ENCODE measurements around the gene TMEM9. TPM values are rescaled to one million over a fixed set of nuclear protein-coding genes. Genes with fewer than 3 reads are reported as not detected.

TMEM9 gene
- total RNA-seq (2014; rRNA removed; shearing (Covaris generic)) (35.3 and 35.9 TPM in 2 replicates), total RNA-seq (2022) (24.8 and 28.5 TPM in 2 replicates), Bru-seq, nascent RNA (percentile 52 among the genes with signal in this experiment), BruChase-seq, experiment 1, labeled RNA remaining after a 6-hour chase (percentile 43 among the genes with signal in this experiment), BruChase-seq, experiment 2, labeled RNA remaining after a 2-hour chase (percentile 47 among the genes with signal in this experiment)
- long read RNA-seq, transcript TMEM9-204 (6 exons, 1,529 nt): major isoform, 55 of 72 reads
- long read RNA-seq, partial matches to known transcripts: 0 of 72 reads
- long read RNA-seq, other reads (novel, unspliced or antisense): 13 of 72 reads

DNA sequence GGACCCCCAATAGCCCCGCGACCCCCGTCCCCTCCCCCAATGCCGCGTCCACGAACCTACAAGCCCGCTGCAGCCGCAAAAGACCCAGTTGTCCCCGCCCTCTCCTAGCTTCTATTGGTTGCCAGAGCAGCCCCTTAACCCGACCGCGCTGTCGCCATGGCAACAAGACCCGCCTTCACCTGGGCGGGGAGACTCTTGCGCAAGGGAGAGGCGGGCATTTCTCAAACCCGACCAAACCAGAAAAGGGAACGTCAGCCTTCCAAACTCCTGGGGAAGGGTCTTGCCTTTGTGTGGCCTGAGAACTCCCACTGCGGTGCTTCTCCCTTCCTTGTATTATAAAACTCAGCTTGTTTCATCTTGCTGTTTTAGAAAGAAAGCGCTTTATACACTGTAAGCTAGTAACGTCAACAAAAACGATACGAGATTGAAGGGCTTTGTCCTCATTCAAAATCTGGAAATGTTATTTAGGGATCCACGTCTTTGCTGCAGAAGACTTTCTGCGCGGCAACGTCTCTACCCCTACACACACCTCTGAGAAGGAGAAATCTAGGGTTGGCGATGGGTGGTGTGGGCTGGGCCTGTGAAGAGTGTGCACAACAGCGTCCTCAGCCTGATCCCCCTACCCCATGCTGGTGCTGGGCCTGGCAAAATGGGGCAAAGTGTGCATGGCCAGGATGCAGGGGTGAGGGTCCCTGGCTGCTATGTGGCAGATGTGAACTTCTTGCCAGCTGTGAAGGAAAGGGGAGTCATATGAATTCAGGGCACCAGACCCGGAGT lies at the start of gene TMEM9:
TMEM9 (minus strand) TSS at position 86 of the 777 bp plus-strand sequence. CDS start 551 bp downstream, outside the sequence.
- intact Hi-C loops (cut with micrococcal nuclease; ENCODE audit: unreplicated experiment): no loop called here
- BruUV-seq (replicated peaks): no TSS peak

DNA sequence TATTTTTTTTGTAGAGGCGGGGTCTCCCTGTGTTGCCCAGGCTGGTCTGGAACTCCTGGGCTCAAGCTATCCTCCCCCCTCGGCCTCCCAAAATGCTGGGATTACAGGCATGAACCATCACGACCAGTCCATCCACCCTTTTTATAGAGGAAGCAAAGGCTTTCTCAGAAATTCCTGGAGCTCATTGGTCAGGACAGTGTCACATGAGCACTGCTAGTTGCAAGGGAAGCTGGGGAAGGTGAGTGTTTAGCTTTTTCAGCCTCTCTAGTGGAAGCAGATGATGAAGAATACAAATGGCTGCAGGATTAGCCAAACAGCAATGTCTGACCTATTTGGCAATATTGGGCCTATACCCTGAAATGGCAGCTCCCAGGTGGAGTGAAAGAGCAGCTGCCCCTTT lies 44.3 kb upstream of the TMEM9 start:
- no peaks in the 10 kb centered on the region for H3K79me2 ChIP-seq (ENCODE audit: insufficient read depth, low read depth, low read length)
- no peak overlapping the region for H3K4me2 ChIP-seq (ENCODE audit: low read length)
- no peak overlapping the region for H2AFZ ChIP-seq (ENCODE audit: low read length)
- ChIA-PET POLR2A (no interaction called here), CTCF (ENCODE audit: unreplicated experiment) (no interaction called here)
- intact Hi-C loops (cut with micrococcal nuclease; ENCODE audit: unreplicated experiment): no loop called here
- no TSS peak for BruUV-seq (replicated peaks)
- no peaks in the 10 kb centered on the region for H4K20me1 ChIP-seq (ENCODE audit: insufficient read depth, low read length)
- DNase-seq (ENCODE audit: low spot score): no peak
- H3K9me2 ChIP-seq (ENCODE audit: insufficient read depth, low read length): no peaks in the 10 kb centered on the region
- H3K4me3 ChIP-seq (ENCODE audit: low read depth, low read length, poor library complexity, severe bottlenecking): no peak overlapping the region
- no peaks in the 10 kb centered on the region for H3K4me1 ChIP-seq (ENCODE audit: insufficient read depth, low read length, poor library complexity, severe bottlenecking)
- no peak overlapping the region for H3K27ac ChIP-seq (ENCODE audit: low read depth, low read length, poor library complexity, severe bottlenecking)
- H3K9me3 ChIP-seq (ENCODE audit: low read length): no peaks in the 10 kb centered on the region
- TF ChIP-seq EZH2phosphoT487 (IDR thresholded peaks at IDR 0.05; ENCODE audit: borderline replicate concordance, low read depth, low read length): no peak
- TF ChIP-seq, protein P1, sequence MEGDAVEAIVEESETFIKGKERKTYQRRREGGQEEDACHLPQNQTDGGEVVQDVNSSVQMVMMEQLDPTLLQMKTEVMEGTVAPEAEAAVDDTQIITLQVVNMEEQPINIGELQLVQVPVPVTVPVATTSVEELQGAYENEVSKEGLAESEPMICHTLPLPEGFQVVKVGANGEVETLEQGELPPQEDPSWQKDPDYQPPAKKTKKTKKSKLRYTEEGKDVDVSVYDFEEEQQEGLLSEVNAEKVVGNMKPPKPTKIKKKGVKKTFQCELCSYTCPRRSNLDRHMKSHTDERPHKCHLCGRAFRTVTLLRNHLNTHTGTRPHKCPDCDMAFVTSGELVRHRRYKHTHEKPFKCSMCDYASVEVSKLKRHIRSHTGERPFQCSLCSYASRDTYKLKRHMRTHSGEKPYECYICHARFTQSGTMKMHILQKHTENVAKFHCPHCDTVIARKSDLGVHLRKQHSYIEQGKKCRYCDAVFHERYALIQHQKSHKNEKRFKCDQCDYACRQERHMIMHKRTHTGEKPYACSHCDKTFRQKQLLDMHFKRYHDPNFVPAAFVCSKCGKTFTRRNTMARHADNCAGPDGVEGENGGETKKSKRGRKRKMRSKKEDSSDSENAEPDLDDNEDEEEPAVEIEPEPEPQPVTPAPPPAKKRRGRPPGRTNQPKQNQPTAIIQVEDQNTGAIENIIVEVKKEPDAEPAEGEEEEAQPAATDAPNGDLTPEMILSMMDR (conservative IDR thresholded peaks at IDR 0.05; ENCODE audit: low read length): no peak
- H3K36me3 ChIP-seq (ENCODE audit: insufficient read depth, low read length): no peaks in the 10 kb centered on the region

More for the DNA sequence above, at the start of gene TMEM9:
- POLR2A ChIA-PET: interaction anchor here (0.6 to 0.9 kb wide), 3 partner anchors 35 to 1606 kb away, joined by 3 to 5 read pairs (median 4); no protein-coding TSS in a partner anchor
- Histone ChIP-seq H3K27ac (ENCODE audit: low read depth, low read length, poor library complexity, severe bottlenecking) (no peak within 1 kb of the TSS), H2AFZ (ENCODE audit: low read length) (peak within 1 kb of the TSS; percentile 94), H3K9me3 (ENCODE audit: low read length) (peaks cover 5% of the 10 kb centered on the region; the same call in 1 of the 2 replicates), H3K4me2 (ENCODE audit: low read length) (peak within 1 kb of the TSS; percentile 81), H3K36me3 (ENCODE audit: insufficient read depth, low read length) (peaks cover 3% of the 10 kb centered on the region; the same call in 1 of the 2 replicates), H3K4me1 (ENCODE audit: insufficient read depth, low read length, poor library complexity, severe bottlenecking) (peaks cover 14% of the 10 kb centered on the region), H4K20me1 (ENCODE audit: insufficient read depth, low read length) (no peaks in the 10 kb centered on the region), H3K9me2 (ENCODE audit: insufficient read depth, low read length) (no peaks in the 10 kb centered on the region), H3K4me3 (ENCODE audit: low read depth, low read length, poor library complexity, severe bottlenecking) (peak within 1 kb of the TSS; percentile 82), H3K79me2 (ENCODE audit: insufficient read depth, low read depth, low read length) (no peaks in the 10 kb centered on the region)
- peak; percentile 96 for DNase-seq (ENCODE audit: low spot score)
- TF ChIP-seq, protein P1 (conservative IDR thresholded peaks at IDR 0.05; ENCODE audit: low read length): no peak
- TF ChIP-seq EZH2phosphoT487 (IDR thresholded peaks at IDR 0.05; ENCODE audit: borderline replicate concordance, low read depth, low read length): no peak
- CTCF ChIA-PET (ENCODE audit: unreplicated experiment): interaction anchor here (1.4 kb wide), 1 partner anchor 18 kb away, joined by 4 read pairs; no protein-coding TSS in a partner anchor

All from OCI-LY7 (cell line).